HepG2 (cell line): ENCODE data around the gene MGAT5. TPM values are rescaled to one million over a fixed set of nuclear protein-coding genes. Genes with fewer than 3 reads are reported as not detected.

Experiments
- HOXA7 ChIP-seq: sonication (generic); formaldehyde crosslinking; IDR thresholded peaks from 2 replicates; pipeline ENCODE4 v1.8.1; 2022; ENCODE audit warnings: mild to moderate bottlenecking, missing genetic modification reagents, moderate library complexity
- XBP1 ChIP-seq: sonication (generic); formaldehyde crosslinking; IDR thresholded peaks from 2 replicates; pipeline ENCODE4 v1.5.0; 2020; ENCODE audit warnings: missing genetic modification reagents
- ZBTB21 ChIP-seq: sonication (generic); formaldehyde crosslinking; IDR thresholded peaks from 2 replicates; pipeline ENCODE4 v1.4.0; 2020; ENCODE audit warnings: missing genetic modification reagents
- ZFP82 ChIP-seq: sonication (generic); formaldehyde crosslinking; IDR thresholded peaks from 2 replicates; pipeline ENCODE4 v1.5.1; 2020; ENCODE audit warnings: mild to moderate bottlenecking, missing genetic modification reagents, borderline replicate concordance
- ZKSCAN8 ChIP-seq: IDR thresholded peaks from 2 replicates; pipeline ENCODE4 v1.6.1; 2016; ENCODE audit warnings: borderline replicate concordance, missing genetic modification reagents, missing compliant biosample characterization
- ZNF547 ChIP-seq: sonication (generic); formaldehyde crosslinking; IDR thresholded peaks from 2 replicates; pipeline ENCODE4 v1.5.1; 2020; ENCODE audit warnings: mild to moderate bottlenecking, missing genetic modification reagents
- ZNF598 ChIP-seq: sonication (generic); formaldehyde crosslinking; IDR thresholded peaks from 2 replicates; pipeline ENCODE4 v1.5.1; 2020; ENCODE audit warnings: mild to moderate bottlenecking, missing genetic modification reagents, borderline replicate concordance
- ZNF713 ChIP-seq: sonication (generic); formaldehyde crosslinking; IDR thresholded peaks from 2 replicates; pipeline ENCODE4 v1.4.0; 2020; ENCODE audit warnings: mild to moderate bottlenecking, missing genetic modification reagents
- ZNF75D ChIP-seq: sonication (generic); formaldehyde crosslinking; IDR thresholded peaks from 2 replicates; pipeline ENCODE4 v1.8.1; 2023; ENCODE audit warnings: missing genetic modification reagents, mild to moderate bottlenecking, borderline replicate concordance
- polyA plus RNA-seq, 8 experiments: library from polyadenylated mRNA; depleted of rRNA in 3 of 8; stranded (reverse) in 7 of 8; unstranded in 1 of 8; fragments of >200 nt; fragmentation: Illumina TruSeq in 4 of 8; extraction: Trizol in 4 of 8; gene quantifications; 2 replicates each; pipeline versions ENCODE4 v1.2.1 to v1.2.3, GENCODE V29; 2011 to 2016; ENCODE audit warnings: low read depth in 4 of 8, missing spikeins in 1 of 8, mixed read lengths in 1 of 8; ENCODE audit not compliant: insufficient read depth in 1 of 8
- total RNA-seq, 5 experiments: library from RNA; depleted of rRNA; stranded (reverse); fragments of >200 nt; fragmentation: Illumina TruSeq; extraction: Trizol; gene quantifications; 2 replicates each; pipeline ENCODE4 v1.2.3, GENCODE V29; 2016; ENCODE audit warnings: low read depth in 1 of 5
- TF ChIP-seq, protein P1 (sequence below): sonication (generic); formaldehyde crosslinking; conservative IDR thresholded peaks from 2 replicates; pipeline ENCODE4 v1.4.0; 2020; ENCODE audit warnings: mild to moderate bottlenecking, missing genetic modification reagents, moderate library complexity
- TF ChIP-seq, protein P2 (sequence below): sonication (generic); formaldehyde crosslinking; IDR thresholded peaks from 2 replicates; pipeline ENCODE4 v1.5.0; 2020; ENCODE audit warnings: missing genetic modification reagents
- TF ChIP-seq, protein P3 (sequence below): sonication (generic); formaldehyde crosslinking; IDR thresholded peaks from 2 replicates; pipeline ENCODE4 v1.5.1; 2020; ENCODE audit warnings: missing genetic modification reagents, mild to moderate bottlenecking, borderline replicate concordance
- TF ChIP-seq, protein P4 (sequence below): sonication (generic); formaldehyde crosslinking; IDR thresholded peaks from 2 replicates; pipeline ENCODE4 v1.4.0; 2020; ENCODE audit warnings: missing genetic modification reagents
- TF ChIP-seq, protein P5 (sequence below): sonication (generic); formaldehyde crosslinking; IDR thresholded peaks from 2 replicates; pipeline ENCODE4 v1.5.1; 2020; ENCODE audit warnings: missing genetic modification reagents, mild to moderate bottlenecking, borderline replicate concordance

The MGAT5 gene
- total and polyA plus RNA-seq, 2 of the 13 experiments (the other 11 are each of a cell fraction or from before 2014, with no cell fraction given), result 33.1 to 60.2 TPM

DNA sequence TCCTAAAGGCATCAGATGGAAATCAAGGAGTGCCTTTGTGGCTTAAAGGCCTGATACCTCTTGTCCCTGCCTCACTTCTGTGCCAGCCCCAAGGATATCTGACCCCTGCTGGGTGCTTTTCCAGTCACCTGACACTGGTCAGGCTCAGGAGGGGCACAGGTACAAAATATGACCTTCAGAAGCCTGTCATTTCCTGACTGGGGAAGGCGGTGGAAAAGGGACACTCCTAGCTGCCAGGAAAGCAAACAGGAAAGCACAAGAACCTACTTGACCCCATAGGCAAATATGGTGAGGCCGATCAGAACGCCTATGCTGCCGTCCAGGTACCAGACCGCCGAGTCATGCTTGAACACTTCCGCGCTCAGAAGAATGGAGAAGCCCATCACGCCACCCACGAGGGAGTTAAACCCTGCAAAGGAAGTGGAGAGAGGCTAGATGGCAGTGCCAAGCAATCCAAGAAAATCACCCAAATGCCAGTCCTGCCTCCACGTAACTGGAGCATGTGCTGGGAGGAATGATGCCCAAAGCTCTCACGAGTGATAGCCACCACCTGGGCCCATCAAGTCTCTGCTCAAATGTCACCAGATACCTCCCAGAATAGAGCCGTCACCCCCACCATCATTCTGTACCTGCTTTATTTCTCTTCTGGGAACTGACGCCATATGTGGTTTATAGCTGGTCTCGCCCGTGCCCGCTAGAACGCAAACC is 204.0 kb downstream of the MGAT5 start (continued):
- TF ChIP-seq, protein P1, sequence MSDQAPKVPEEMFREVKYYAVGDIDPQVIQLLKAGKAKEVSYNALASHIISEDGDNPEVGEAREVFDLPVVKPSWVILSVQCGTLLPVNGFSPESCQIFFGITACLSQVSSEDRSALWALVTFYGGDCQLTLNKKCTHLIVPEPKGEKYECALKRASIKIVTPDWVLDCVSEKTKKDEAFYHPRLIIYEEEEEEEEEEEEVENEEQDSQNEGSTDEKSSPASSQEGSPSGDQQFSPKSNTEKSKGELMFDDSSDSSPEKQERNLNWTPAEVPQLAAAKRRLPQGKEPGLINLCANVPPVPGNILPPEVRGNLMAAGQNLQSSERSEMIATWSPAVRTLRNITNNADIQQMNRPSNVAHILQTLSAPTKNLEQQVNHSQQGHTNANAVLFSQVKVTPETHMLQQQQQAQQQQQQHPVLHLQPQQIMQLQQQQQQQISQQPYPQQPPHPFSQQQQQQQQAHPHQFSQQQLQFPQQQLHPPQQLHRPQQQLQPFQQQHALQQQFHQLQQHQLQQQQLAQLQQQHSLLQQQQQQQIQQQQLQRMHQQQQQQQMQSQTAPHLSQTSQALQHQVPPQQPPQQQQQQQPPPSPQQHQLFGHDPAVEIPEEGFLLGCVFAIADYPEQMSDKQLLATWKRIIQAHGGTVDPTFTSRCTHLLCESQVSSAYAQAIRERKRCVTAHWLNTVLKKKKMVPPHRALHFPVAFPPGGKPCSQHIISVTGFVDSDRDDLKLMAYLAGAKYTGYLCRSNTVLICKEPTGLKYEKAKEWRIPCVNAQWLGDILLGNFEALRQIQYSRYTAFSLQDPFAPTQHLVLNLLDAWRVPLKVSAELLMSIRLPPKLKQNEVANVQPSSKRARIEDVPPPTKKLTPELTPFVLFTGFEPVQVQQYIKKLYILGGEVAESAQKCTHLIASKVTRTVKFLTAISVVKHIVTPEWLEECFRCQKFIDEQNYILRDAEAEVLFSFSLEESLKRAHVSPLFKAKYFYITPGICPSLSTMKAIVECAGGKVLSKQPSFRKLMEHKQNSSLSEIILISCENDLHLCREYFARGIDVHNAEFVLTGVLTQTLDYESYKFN, result peak; percentile 89
- TF ChIP-seq ZNF713 (CRISPR knock-in tag) (no peak), ZBTB21 (no peak), ZNF75D (CRISPR knock-in tag) (no peak), HOXA7 (CRISPR knock-in tag) (no peak), XBP1 (no peak), ZFP82 (no peak), ZNF598 (CRISPR knock-in tag) (no peak), ZKSCAN8 (0 out of 2 replicates have a peak, but pooled peaks have one; percentile 45), ZNF547 (no peak)
- TF ChIP-seq, protein P2, sequence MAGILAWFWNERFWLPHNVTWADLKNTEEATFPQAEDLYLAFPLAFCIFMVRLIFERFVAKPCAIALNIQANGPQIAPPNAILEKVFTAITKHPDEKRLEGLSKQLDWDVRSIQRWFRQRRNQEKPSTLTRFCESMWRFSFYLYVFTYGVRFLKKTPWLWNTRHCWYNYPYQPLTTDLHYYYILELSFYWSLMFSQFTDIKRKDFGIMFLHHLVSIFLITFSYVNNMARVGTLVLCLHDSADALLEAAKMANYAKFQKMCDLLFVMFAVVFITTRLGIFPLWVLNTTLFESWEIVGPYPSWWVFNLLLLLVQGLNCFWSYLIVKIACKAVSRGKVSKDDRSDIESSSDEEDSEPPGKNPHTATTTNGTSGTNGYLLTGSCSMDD (CRISPR knock-in tag), result no peak
- TF ChIP-seq, protein P3, sequence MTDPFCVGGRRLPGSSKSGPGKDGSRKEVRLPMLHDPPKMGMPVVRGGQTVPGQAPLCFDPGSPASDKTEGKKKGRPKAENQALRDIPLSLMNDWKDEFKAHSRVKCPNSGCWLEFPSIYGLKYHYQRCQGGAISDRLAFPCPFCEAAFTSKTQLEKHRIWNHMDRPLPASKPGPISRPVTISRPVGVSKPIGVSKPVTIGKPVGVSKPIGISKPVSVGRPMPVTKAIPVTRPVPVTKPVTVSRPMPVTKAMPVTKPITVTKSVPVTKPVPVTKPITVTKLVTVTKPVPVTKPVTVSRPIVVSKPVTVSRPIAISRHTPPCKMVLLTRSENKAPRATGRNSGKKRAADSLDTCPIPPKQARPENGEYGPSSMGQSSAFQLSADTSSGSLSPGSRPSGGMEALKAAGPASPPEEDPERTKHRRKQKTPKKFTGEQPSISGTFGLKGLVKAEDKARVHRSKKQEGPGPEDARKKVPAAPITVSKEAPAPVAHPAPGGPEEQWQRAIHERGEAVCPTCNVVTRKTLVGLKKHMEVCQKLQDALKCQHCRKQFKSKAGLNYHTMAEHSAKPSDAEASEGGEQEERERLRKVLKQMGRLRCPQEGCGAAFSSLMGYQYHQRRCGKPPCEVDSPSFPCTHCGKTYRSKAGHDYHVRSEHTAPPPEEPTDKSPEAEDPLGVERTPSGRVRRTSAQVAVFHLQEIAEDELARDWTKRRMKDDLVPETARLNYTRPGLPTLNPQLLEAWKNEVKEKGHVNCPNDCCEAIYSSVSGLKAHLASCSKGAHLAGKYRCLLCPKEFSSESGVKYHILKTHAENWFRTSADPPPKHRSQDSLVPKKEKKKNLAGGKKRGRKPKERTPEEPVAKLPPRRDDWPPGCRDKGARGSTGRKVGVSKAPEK, result no peak
- TF ChIP-seq, protein P4, sequence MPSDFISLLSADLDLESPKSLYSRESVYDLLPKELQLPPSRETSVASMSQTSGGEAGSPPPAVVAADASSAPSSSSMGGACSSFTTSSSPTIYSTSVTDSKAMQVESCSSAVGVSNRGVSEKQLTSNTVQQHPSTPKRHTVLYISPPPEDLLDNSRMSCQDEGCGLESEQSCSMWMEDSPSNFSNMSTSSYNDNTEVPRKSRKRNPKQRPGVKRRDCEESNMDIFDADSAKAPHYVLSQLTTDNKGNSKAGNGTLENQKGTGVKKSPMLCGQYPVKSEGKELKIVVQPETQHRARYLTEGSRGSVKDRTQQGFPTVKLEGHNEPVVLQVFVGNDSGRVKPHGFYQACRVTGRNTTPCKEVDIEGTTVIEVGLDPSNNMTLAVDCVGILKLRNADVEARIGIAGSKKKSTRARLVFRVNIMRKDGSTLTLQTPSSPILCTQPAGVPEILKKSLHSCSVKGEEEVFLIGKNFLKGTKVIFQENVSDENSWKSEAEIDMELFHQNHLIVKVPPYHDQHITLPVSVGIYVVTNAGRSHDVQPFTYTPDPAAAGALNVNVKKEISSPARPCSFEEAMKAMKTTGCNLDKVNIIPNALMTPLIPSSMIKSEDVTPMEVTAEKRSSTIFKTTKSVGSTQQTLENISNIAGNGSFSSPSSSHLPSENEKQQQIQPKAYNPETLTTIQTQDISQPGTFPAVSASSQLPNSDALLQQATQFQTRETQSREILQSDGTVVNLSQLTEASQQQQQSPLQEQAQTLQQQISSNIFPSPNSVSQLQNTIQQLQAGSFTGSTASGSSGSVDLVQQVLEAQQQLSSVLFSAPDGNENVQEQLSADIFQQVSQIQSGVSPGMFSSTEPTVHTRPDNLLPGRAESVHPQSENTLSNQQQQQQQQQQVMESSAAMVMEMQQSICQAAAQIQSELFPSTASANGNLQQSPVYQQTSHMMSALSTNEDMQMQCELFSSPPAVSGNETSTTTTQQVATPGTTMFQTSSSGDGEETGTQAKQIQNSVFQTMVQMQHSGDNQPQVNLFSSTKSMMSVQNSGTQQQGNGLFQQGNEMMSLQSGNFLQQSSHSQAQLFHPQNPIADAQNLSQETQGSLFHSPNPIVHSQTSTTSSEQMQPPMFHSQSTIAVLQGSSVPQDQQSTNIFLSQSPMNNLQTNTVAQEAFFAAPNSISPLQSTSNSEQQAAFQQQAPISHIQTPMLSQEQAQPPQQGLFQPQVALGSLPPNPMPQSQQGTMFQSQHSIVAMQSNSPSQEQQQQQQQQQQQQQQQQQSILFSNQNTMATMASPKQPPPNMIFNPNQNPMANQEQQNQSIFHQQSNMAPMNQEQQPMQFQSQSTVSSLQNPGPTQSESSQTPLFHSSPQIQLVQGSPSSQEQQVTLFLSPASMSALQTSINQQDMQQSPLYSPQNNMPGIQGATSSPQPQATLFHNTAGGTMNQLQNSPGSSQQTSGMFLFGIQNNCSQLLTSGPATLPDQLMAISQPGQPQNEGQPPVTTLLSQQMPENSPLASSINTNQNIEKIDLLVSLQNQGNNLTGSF, result no peak
- TF ChIP-seq, protein P5, sequence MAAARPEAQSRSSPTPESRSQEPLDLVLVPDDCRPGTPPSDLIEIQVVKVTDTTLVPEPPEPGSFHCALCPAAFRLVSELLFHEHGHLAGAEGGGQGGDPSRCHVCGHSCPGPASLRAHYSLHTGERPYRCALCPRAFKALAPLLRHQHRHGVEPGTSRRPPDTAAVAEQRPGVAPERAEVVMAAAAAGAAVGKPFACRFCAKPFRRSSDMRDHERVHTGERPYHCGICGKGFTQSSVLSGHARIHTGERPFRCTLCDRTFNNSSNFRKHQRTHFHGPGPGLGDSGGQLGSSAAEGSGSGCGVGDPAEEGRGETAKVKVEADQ (CRISPR knock-in tag), result no peak
